GM12878 (cell line): ENCODE data around the gene TCF7L1. TPM values are rescaled to one million over a fixed set of nuclear protein-coding genes. Genes with fewer than 3 reads are reported as not detected.

Experiments used
- ATAC-seq: fragments of 200-7000 bp; cut with Tn5 transposase; 3 replicates; pipeline ENCODE4 v1.9.1; 2020; ENCODE audit warnings: mild to moderate bottlenecking, moderate library complexity
- BruUV-seq: library from RNA; stranded (reverse); fragments of 400-500 nt; replicated peaks from 2 replicates; lab custom pipeline; 2021; lab: Mats Ljungman, UMichigan
- CTCF ChIA-PET: fragments of 300-600 bp; sonication (Branson Sonifier 250); formaldehyde crosslinking; extraction: SDS; loops from one replicate; lab custom pipeline; 2021; ENCODE audit warnings: inconsistent platforms; lab: Yijun Ruan, JAX
- POLR2A ChIA-PET: fragments of 350-600 bp; formaldehyde crosslinking; extraction: SDS; loops from one replicate; lab custom pipeline; 2021; ENCODE audit warnings: inconsistent platforms; lab: Charles Lee
- RAD21 ChIA-PET: fragments of 300-600 bp; sonication (Branson Sonifier 250); formaldehyde crosslinking; loops from one replicate; lab custom pipeline; 2023; ENCODE audit warnings: antibody characterized with exemption; ENCODE audit not compliant: unreplicated experiment; lab: Charles Lee
- SMC1A ChIA-PET: fragments of 300-600 bp; sonication (Branson Sonifier 250); formaldehyde crosslinking; loops from one replicate; lab custom pipeline; 2023; ENCODE audit not compliant: unreplicated experiment, uncharacterized antibody; lab: Charles Lee
- DNase-seq: peaks from one replicate; pipeline ENCODE4 v3.0.0-alpha.2; 2011; ENCODE audit warnings: low read depth, low spot score
- FAIRE-seq: peaks from 3 replicates; lab custom pipeline; 2011; peaks lifted over from hg19 to GRCh38; lab: Jason Lieb, UNC
- H2AFZ ChIP-seq: 2 replicates; pipeline ENCODE4 v1.6.0; 2011; ENCODE audit warnings: low read depth, low read length, control low read depth; ENCODE audit not compliant: control insufficient read depth
- H3K27ac ChIP-seq: 2 replicates; pipeline ENCODE4 v1.5.1; 2011; ENCODE audit warnings: control low read depth; ENCODE audit not compliant: control insufficient read depth, insufficient read depth
- H3K27me3 ChIP-seq, 2 experiments: replicated peaks in 1 of 2; 2 replicates each; pipeline versions ENCODE4 v1.6.0 to v1.6.1; 2011; ENCODE audit warnings: low read length in 1 of 2; ENCODE audit not compliant: control insufficient read depth in 2 of 2, insufficient read depth in 2 of 2
- H3K36me3 ChIP-seq, 2 experiments: 2 replicates each; pipeline ENCODE4 v1.5.1; 2011; ENCODE audit warnings: low read length in 1 of 2; ENCODE audit not compliant: control insufficient read depth in 2 of 2, insufficient read depth in 2 of 2
- H3K4me1 ChIP-seq: 2 replicates; pipeline ENCODE4 v1.6.1; 2011; ENCODE audit warnings: mild to moderate bottlenecking, low read length, moderate library complexity, mixed read lengths; ENCODE audit not compliant: control insufficient read depth, insufficient read depth
- H3K4me2 ChIP-seq: 2 replicates; pipeline ENCODE4 v1.6.0; 2011; ENCODE audit warnings: control low read depth; ENCODE audit not compliant: control insufficient read depth, insufficient read depth
- H3K4me3 ChIP-seq: fragments of 200-600 bp; sonication (generic); 2 replicates; pipeline ENCODE4 v1.5.1; 2016
- H3K79me2 ChIP-seq: 2 replicates; pipeline ENCODE4 v1.6.0; 2011; ENCODE audit warnings: low read length; ENCODE audit not compliant: control insufficient read depth, insufficient read depth
- H3K9ac ChIP-seq: 2 replicates; pipeline ENCODE4 v1.8.0; 2011; ENCODE audit warnings: low read length, control low read depth, mixed read lengths; ENCODE audit not compliant: control insufficient read depth, insufficient read depth
- H3K9me3 ChIP-seq: replicated peaks from 3 replicates; pipeline ENCODE4 v1.5.1; 2011; ENCODE audit warnings: mild to moderate bottlenecking, low read length; ENCODE audit not compliant: control insufficient read depth, insufficient read depth
- H4K20me1 ChIP-seq: 2 replicates; pipeline ENCODE4 v1.6.0; 2011; ENCODE audit not compliant: control insufficient read depth, insufficient read depth
- BMI1 ChIP-seq: fragments of 450-650 bp; IDR thresholded peaks from 2 replicates; pipeline ENCODE4 v1.6.1; 2016; ENCODE audit warnings: mild to moderate bottlenecking, moderate library complexity, borderline replicate concordance
- HDAC2 ChIP-seq: fragments of 200-600 bp; sonication (generic); IDR thresholded peaks from 2 replicates; pipeline ENCODE4 v1.6.1; 2017
- MEF2B ChIP-seq: fragments of 450-650 bp; IDR thresholded peaks from 2 replicates; pipeline ENCODE4 v1.6.1; 2018; ENCODE audit warnings: mild to moderate bottlenecking, moderate library complexity; ENCODE audit not compliant: partially characterized antibody, poor library complexity, severe bottlenecking
- MYB ChIP-seq: fragments of 150-350 bp; IDR thresholded peaks from 2 replicates; pipeline ENCODE4 v1.6.1; 2014; ENCODE audit warnings: mild to moderate bottlenecking, low read depth, low read length, borderline replicate concordance
- NR2C1 ChIP-seq: fragments of 450-650 bp; IDR thresholded peaks from 2 replicates; pipeline ENCODE4 v1.6.1; 2017; ENCODE audit warnings: antibody characterized with exemption, mild to moderate bottlenecking, moderate library complexity
- PAX8 ChIP-seq: fragments of 450-650 bp; IDR thresholded peaks from 2 replicates; pipeline ENCODE4 v1.6.1; 2017; ENCODE audit warnings: mild to moderate bottlenecking, moderate library complexity
- YY1 ChIP-seq: IDR thresholded peaks from 2 replicates; pipeline ENCODE4 v1.6.1; 2011; ENCODE audit warnings: low read depth, mild to moderate bottlenecking, low read length
- ZNF24 ChIP-seq: fragments of 450-650 bp; IDR thresholded peaks from 2 replicates; pipeline ENCODE4 v1.6.1; 2017; ENCODE audit warnings: antibody characterized with exemption, mild to moderate bottlenecking
- ZNF274 ChIP-seq: IDR thresholded peaks from one replicate; pipeline ENCODE4 v1.8.0; 2011; ENCODE audit not compliant: insufficient read length, insufficient read depth
- WGBS: methylation state at CpG from one replicate; pipeline ENCODE4 v1.1.6; 2016; ENCODE audit warnings: low lambda C conversion rate; ENCODE audit not compliant: insufficient replicate concordance, insufficient coverage; ENCODE audit errors: missing lambda C conversion rate; 5-methylcytosine and 5-hydroxymethylcytosine counted together
- in situ Hi-C: fragments of 300-500 bp; cut with MboI; formaldehyde crosslinking; loops from 9 replicates; pipeline ENCODE4 v1.14.3; 2018; ENCODE audit warnings: mixed read lengths
- intact Hi-C: fragments of 100-400 bp; cut with micrococcal nuclease; formaldehyde crosslinking; loops from one replicate; pipeline ENCODE4 v1.14.2; 2022; ENCODE audit not compliant: unreplicated experiment
- polyA plus RNA-seq, 11 experiments: library from polyadenylated mRNA; depleted of rRNA in 4 of 11; unstranded in 6 of 11; stranded (reverse) in 5 of 11; fragments of >200 nt; fragmentation: Nextera tagmentation in 4 of 11; fragmentation: Illumina TruSeq in 1 of 11; extraction: Ambion mirVana in 4 of 11; extraction: Trizol in 1 of 11; gene quantifications; 1 replicate in 1 of 11; 2 replicates in 10 of 11; pipeline versions ENCODE4 v1.2.1 to v1.2.3, GENCODE V29; 2011 to 2016; ENCODE audit warnings: inconsistent platforms in 2 of 11, missing spikeins in 2 of 11, low read depth in 1 of 11
- total RNA-seq, 4 experiments: library from RNA; depleted of rRNA in 3 of 4; stranded (reverse); fragments of >200 nt in 3 of 4; fragmentation: Illumina TruSeq in 1 of 4; extraction: Trizol in 1 of 4; gene quantifications; 2 replicates each; pipeline versions ENCODE4 v1.2.1 to v1.2.3, GENCODE V29; 2013 to 2021
- TF ChIP-seq, protein P1 (sequence below): IDR thresholded peaks from 2 replicates; pipeline ENCODE4 v1.6.1; 2011; ENCODE audit warnings: borderline replicate concordance, low read depth, mild to moderate bottlenecking, moderate library complexity, mixed read lengths, low read length; ENCODE audit not compliant: insufficient read depth; ENCODE audit errors: extremely low read length
- TF ChIP-seq, protein P2 (sequence below): fragments of 150-350 bp; IDR thresholded peaks from 2 replicates; pipeline ENCODE4 v1.6.1; 2016; ENCODE audit warnings: low read depth, low read length
- TF ChIP-seq, protein P3 (sequence below): fragments of 150-350 bp; IDR thresholded peaks from 2 replicates; pipeline ENCODE4 v1.6.1; 2014; ENCODE audit warnings: mild to moderate bottlenecking, low read depth, low read length
- TF ChIP-seq, protein P4 (sequence below): fragments of 450-650 bp; IDR thresholded peaks from 2 replicates; pipeline ENCODE4 v1.6.1; 2017; ENCODE audit warnings: mild to moderate bottlenecking

The TCF7L1 gene
- total and polyA plus RNA-seq, 10 of the 15 experiments (the other 5 are each of a cell fraction or from before 2014, with no cell fraction given): 0.03 to 0.11 (median 0.10) TPM; not detected in 7

DNA sequence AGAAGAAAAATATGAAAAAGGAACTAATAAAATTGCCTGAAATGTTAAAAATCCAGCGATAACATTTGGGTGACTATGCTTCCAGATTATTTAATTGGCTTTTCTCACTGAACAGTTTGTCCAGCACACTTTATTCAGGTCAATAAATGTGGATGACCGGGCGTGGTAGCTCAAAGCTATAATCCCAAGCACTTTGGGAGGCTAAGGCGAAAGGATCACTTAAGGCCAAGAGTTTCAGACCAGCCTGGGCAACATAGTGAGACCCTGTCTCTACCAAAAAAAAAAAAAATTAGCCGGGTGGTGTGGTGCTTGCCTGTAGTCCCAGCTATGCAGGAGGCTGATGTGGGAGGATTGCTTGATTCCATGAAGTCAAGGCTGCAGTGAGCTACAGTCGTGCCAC, 139.2 kb downstream of the TCF7L1 start:
- SMC1A ChIA-PET: no interaction called here
- H3K4me1 ChIP-seq: no peaks in the 10 kb centered on the region
- CTCF ChIA-PET: interaction anchor here (0.6 to 1.5 kb wide), 4 partner anchors 9 to 28 kb away, joined by 3 to 4 read pairs (median 4); no protein-coding TSS in a partner anchor
- TF ChIP-seq, protein P1, sequence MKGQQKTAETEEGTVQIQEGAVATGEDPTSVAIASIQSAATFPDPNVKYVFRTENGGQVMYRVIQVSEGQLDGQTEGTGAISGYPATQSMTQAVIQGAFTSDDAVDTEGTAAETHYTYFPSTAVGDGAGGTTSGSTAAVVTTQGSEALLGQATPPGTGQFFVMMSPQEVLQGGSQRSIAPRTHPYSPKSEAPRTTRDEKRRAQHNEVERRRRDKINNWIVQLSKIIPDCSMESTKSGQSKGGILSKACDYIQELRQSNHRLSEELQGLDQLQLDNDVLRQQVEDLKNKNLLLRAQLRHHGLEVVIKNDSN: no peak
- TF ChIP-seq, protein P2, sequence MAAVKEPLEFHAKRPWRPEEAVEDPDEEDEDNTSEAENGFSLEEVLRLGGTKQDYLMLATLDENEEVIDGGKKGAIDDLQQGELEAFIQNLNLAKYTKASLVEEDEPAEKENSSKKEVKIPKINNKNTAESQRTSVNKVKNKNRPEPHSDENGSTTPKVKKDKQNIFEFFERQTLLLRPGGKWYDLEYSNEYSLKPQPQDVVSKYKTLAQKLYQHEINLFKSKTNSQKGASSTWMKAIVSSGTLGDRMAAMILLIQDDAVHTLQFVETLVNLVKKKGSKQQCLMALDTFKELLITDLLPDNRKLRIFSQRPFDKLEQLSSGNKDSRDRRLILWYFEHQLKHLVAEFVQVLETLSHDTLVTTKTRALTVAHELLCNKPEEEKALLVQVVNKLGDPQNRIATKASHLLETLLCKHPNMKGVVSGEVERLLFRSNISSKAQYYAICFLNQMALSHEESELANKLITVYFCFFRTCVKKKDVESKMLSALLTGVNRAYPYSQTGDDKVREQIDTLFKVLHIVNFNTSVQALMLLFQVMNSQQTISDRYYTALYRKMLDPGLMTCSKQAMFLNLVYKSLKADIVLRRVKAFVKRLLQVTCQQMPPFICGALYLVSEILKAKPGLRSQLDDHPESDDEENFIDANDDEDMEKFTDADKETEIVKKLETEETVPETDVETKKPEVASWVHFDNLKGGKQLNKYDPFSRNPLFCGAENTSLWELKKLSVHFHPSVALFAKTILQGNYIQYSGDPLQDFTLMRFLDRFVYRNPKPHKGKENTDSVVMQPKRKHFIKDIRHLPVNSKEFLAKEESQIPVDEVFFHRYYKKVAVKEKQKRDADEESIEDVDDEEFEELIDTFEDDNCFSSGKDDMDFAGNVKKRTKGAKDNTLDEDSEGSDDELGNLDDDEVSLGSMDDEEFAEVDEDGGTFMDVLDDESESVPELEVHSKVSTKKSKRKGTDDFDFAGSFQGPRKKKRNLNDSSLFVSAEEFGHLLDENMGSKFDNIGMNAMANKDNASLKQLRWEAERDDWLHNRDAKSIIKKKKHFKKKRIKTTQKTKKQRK: no peak
- TF ChIP-seq MEF2B: no peak
- TF ChIP-seq, protein P3, sequence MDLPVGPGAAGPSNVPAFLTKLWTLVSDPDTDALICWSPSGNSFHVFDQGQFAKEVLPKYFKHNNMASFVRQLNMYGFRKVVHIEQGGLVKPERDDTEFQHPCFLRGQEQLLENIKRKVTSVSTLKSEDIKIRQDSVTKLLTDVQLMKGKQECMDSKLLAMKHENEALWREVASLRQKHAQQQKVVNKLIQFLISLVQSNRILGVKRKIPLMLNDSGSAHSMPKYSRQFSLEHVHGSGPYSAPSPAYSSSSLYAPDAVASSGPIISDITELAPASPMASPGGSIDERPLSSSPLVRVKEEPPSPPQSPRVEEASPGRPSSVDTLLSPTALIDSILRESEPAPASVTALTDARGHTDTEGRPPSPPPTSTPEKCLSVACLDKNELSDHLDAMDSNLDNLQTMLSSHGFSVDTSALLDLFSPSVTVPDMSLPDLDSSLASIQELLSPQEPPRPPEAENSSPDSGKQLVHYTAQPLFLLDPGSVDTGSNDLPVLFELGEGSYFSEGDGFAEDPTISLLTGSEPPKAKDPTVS: no peak
- no peak for TF ChIP-seq HDAC2
- TF ChIP-seq ZNF24: no peak
- no peak for TF ChIP-seq BMI1
- TF ChIP-seq PAX8: no peak
- no peak for TF ChIP-seq YY1
- TF ChIP-seq NR2C1: no peak
- TF ChIP-seq ZNF274: no peak
- no peak for TF ChIP-seq MYB
- TF ChIP-seq, protein P4, sequence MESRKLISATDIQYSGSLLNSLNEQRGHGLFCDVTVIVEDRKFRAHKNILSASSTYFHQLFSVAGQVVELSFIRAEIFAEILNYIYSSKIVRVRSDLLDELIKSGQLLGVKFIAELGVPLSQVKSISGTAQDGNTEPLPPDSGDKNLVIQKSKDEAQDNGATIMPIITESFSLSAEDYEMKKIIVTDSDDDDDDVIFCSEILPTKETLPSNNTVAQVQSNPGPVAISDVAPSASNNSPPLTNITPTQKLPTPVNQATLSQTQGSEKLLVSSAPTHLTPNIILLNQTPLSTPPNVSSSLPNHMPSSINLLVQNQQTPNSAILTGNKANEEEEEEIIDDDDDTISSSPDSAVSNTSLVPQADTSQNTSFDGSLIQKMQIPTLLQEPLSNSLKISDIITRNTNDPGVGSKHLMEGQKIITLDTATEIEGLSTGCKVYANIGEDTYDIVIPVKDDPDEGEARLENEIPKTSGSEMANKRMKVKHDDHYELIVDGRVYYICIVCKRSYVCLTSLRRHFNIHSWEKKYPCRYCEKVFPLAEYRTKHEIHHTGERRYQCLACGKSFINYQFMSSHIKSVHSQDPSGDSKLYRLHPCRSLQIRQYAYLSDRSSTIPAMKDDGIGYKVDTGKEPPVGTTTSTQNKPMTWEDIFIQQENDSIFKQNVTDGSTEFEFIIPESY: no peak
- TF ChIP-seq, all 136 proteins: peak for 0
- no TSS peak for BruUV-seq
- in situ Hi-C loops (no loop called here), intact Hi-C loops (no loop called here)
- no peaks in the 10 kb centered on the region for H4K20me1 ChIP-seq
- H3K36me3 ChIP-seq: no peaks in the 10 kb centered on the region
- DNase-seq (no peak), FAIRE-seq (no peak), ATAC-seq (no peak)
- H3K9me3 ChIP-seq: no peaks in the 10 kb centered on the region
- H3K27me3 ChIP-seq: peaks cover 4 to 7% of the 10 kb centered on the region in 2 experiments; a peak in 3 of 4 replicates
- H3K9ac ChIP-seq: no peak overlapping the region
- ChIA-PET POLR2A (no interaction called here), RAD21 (interaction anchor here (1.1 kb wide), 1 partner anchor 206 kb away, joined by 3 read pairs; no protein-coding TSS in a partner anchor)
- H2AFZ ChIP-seq: no peak overlapping the region
- no peak overlapping the region for H3K4me3 ChIP-seq
- no peaks in the 10 kb centered on the region for H3K79me2 ChIP-seq
- WGBS: 27% methylated on average over 6 of the region's 6 CpGs
- no peak overlapping the region for H3K27ac ChIP-seq
- H3K4me2 ChIP-seq: no peak overlapping the region
